ENCODE results near the gene HNRNPA0.

HNRNPA0 gene

DNA sequence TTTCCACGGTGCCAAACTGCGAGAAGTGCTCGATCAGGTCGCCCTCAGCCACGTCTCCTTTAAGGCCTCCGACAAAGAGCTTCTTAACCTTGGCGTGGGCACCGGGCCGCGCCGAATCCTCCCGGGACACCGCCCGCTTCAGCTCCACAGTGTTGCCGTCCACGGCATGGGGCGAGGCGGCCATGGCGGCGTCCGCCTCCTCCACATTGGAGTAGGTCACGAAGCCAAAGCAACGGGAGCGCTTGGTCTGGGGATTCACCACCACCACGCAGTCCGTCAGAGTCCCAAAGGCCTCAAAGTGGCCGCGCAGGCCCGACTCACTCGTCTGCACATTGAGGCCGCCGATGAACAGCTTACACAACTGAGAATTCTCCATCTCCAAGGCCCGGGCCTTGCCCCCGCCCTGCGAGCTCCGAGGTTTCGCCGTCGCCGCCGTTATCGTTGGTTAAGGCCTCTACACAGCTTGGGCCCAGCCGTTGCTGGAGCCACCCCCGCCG lies 424 bp downstream of the HNRNPA0 start:
- DNase-seq, result no peak

GRCh38 chr5:137752905-137753690 lies 1.1 kb downstream of the HNRNPA0 start:
- peak; percentile 70 for DNase-seq

- peak; percentile 82 for DNase-seq
These were observed 2.2 kb downstream of the HNRNPA0 start for GRCh38 chr5:137751869-137752491.

DNA sequence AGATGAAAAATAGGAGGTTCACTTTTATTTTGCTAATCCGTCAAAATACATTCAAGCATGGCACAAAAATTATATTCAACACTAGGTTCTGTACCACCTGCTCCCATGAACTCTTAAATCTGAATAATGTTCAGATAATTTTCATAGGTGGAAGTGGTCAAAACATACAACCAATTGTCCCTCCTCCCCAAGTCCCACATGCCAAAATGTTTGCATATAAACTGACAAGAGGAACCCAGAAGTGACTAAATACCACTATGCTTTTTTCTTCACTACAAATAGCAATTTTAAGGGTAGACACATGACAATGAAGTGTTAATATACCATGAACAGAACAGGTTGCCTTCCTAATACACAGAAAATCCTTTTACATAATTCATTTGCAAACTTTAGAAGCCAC lies 3.7 kb downstream of the HNRNPA0 start:
- no peak for DNase-seq

- no peak for DNase-seq
These were observed 6.3 kb downstream of the HNRNPA0 start for GRCh38 chr5:137747848-137748247.

DNA sequence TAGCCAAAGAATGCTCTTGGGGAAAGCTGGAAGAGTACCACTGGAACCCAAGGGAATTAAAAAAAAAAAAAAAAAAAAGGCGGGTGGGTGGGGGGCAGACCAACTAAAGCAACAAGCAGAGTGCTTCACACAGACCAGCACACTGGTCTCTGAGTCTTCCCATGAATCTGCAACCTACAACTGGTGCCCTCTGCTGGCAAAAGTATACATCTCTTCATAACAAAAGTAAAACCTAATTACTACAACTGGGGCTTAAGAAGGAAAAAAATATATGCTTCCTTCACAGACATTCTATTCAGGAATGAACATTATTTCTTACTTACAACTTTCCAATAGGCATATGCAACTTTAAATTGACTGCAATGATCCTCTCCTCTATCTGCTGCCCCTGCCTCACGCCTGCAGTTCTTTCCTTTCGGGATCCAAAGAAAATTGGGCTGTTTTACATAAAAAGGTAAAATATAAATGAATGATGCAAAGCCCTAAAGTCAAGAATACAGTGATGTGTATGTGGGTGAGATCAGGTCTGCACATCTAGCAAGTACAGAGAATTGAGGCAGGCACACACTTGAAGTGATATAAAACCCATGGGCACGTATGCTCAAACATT lies 11.0 kb downstream of the HNRNPA0 start:
- DNase-seq, result peak; percentile 84

- no peak for DNase-seq
These were observed 12.4 kb downstream of the HNRNPA0 start for GRCh38 chr5:137741718-137742117.

DNA sequence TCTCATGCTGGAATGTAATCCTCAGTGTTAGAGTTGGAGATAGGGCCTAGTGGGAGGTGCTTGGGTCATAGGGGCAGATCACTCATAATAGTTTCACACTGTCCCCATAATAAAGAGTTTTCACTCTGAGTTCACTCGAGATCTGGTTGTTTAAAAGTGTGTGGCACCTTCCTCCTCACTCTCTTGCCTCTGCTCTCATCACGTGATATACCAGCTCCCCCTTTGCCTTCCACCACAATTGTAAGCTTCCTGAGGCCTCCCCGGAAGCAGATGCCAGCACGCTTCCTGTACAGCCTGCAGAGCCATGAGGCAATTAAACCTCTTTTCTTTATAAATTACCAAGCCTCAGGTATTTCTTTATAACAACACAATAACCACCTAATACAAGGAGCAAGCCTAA lies 14.4 kb downstream of the HNRNPA0 start:
- no peak for DNase-seq

- no peak for DNase-seq
These were observed 15.2 kb downstream of the HNRNPA0 start for GRCh38 chr5:137738947-137739346.

DNA sequence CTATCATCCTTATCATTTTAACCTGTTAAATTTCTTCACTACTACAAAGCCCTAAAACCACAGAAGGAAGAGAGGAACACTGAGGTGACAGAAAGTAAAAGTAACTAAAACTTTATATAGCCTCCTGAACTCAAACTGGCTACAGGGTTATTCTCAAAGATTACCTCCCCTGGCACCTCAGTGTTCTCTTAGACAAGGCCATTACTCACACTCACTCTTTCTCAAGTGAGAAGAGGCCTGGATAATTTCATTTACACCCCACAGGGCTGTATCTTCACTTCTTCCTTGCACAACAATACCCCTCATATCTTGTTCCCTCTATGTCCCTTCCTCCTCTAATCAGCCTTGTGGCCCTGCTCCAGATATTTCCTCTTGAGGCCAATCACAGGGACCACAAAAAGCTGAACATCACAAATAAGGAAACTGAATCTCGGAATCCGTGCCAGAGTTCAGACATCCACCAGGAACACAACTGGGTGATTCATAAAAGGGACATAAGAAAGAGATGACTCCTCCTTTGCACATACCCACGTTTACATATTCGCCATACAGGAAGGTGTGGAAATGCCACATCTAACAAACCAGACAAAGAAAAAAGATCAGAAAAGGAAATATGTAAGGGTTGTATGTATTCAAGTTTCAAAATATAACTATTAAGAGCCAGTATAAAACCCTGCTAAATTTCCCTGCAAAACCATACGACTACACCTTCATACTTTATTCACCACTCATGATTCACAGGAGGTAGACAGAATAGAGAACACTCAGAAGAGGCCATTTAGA lies 16.6 kb downstream of the HNRNPA0 start:
- DNase-seq, result peak; percentile 24

DNA sequence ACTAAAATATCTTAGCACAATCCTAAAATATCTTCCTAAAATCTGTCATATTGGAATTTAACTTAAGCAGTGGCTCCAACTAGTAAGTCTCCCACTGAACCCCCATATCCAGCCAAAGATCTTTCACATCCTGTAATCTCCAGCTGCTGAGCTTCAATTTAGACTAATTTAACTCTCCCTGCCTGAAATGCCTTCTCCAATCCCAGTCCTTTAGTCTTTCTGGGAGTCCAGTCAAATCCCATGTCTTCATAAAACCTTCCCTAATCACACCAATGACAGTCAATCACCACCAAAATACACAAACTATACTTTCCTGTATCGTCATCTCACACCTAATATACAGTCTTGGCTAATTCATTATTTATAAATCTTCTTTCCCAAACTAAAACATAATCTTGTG lies 17.7 kb downstream of the HNRNPA0 start:
- DNase-seq, result no peak

DNA sequence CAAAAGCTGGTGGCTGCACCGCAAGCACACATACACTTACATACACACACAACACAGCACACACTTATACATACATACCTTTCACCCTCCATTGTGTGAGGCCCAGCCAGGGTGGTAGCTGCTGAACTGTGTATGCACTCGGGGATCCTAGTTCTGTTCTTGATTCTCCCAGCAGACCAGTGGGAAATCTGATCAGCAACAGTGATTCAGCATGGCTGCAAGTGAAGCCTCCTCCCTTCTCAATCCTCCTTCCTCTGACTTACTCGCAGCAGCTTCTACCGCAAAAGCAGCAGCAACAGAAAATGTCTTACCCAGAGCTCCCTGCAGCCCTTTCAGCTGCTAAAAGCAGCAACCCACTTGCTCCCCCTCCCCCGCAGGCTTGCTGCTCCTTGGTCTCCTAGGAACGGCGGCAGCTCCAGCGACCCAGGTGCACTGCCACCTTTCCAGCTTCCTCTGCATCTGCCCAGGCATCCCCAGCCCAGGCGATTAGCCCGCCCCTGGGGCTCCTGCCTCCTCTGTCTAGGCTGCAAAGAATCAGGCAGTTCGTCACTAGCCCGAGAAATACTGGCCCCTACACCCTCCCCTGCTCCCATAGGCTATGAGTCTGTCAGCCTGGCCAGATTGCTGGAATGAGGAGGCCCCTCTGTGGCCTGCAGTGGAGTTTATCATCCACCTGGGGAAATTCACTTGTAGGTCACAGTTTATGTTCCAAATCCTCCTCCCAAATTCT lies 18.4 kb downstream of the HNRNPA0 start, which contains the start of gene KLHL3:
KLHL3 (minus strand) TSS at position 535 of the 730 bp plus-strand sequence; CDS start at position 92, 443 bp downstream.
- no peak for DNase-seq

DNA sequence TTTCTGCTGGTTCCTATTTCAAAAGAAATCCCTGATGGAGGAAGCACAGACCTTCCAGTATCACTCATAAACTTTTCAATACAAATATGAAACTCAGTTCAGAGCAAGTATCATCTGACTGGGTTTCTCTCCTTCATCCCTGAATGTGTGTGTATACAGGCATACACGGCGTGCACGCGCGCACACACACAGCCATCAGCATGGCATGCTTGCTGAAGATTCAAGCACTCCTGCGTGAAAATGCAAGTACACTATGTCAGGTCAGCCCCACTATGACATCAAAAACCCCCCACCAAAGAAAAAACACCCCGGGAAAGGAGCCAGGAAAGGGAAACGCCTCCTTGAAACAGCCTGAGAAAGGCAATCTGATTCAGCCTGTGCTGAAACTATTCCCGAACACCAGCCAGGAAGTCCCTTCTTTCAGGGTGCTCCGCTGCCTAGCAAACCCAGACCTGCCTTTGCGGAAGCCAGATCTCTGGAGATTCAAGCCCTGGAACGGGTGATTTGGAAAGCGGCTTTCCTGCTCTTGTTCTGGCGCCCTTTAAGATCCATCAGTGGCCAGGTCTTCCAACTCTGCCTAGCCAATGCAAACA lies 19.1 kb downstream of the HNRNPA0 start:
- DNase-seq, result no peak

- no peak for DNase-seq
These were observed 19.8 kb downstream of the HNRNPA0 start for GRCh38 chr5:137734331-137734730.

DNA sequence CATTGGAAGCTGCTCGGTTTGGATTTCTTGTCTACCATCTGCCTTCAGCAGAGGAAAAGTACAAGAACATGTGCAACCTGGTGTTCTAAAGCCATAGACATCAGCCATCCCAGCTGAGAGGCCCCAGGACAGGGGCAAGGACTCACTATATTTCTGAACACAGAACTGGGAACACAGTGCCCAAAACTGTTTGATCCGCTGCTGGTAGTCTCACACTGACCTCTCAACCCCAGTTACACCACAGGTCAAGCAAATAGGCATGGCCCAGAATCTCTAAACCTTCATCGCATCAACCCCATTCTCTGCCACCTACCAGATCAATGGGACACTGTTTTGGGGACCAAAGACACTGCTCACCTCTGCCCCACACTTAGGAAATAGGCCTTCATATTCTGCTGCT lies 20.2 kb downstream of the HNRNPA0 start:
- no peak for DNase-seq

DNA sequence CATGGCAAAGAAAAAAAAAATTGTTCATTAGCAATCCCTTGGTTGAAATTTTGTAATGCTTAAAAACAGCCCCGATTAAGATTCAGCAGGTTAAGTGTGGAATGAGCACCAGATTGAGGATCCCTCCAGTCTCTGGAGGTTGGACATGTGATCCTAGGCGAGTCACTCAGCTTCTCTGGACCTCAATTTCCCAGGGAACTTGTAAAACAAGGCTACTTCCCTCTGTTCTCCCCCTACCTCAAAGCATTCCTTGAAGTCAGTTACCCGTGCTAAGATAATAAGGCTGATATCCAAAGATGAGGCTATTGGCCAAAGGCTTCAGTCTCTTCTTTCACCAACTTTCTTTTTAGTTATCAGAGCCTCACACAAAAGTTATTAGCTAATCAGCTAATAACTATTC lies 21.2 kb downstream of the HNRNPA0 start:
- DNase-seq, result no peak

GRCh38 chr5:137731176-137731575 lies 23.0 kb downstream of the HNRNPA0 start:
- no peak for DNase-seq

DNA sequence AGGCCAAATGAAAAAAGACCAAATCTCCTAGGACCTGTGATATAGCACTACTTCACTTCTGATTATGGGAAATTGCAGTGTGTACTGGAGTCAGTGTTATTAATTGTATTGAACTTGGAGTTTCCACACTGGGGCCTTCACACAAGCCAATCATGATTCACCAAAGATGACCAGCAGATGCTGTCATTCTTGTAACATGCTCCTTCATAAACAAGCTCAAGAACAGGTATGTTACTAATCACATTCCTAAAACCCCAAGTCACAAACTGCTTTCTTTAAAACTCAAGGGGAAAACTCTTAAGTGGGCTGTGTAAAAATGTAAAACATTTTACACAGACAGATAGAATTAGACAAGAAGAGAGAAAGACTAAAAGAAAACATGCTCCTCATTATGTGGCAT lies 23.8 kb downstream of the HNRNPA0 start:
- no peak for DNase-seq

DNA sequence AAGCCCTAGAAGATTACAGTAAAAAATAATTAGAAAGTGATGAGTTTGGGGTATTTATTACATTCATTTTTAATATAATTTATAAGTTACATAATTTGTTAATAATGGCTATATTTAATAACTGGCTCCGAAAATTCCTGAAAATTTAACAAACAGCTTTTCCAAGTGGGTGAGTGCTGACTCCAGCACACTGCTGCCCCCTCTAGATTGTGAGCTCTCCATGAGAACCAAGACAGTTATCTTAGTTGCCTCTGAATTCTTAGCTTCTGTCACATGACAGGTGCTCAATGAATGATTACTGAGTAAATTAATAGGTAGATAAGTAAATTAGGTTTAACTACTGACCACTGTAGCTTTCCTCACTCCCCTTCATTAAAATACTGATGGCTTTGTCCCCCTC lies 26.1 kb downstream of the HNRNPA0 start:
- no peak for DNase-seq

- DNase-seq, result no peak
These were observed 26.5 kb downstream of the HNRNPA0 start for GRCh38 chr5:137727623-137728022.

- no peak for DNase-seq
These were observed 29.9 kb downstream of the HNRNPA0 start for GRCh38 chr5:137724251-137724650.

DNA sequence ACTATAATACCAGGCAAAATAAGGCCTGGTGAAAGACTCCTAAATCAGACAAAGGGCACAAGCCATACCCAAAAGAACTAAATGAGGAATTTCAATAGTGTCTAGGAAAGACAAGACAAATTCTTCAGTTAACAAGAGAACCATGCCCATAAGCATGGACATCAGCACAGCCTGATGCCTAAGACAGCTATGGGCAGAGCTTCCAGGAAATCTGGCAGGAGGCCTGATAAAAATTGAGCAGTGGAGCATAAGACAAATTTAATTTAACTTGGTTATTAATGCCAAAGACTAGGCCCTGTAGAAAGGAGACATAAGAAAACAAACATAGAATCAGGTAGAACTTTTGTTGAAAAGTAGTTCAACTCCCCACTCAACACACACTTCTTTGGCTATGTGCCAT lies 35.6 kb downstream of the HNRNPA0 start:
- no peak for DNase-seq
